CD4-positive, alpha-beta memory T cell (primary cell): ENCODE measurements around the gene CHST9. TPM values are rescaled to one million over a fixed set of nuclear protein-coding genes. Genes with fewer than 3 reads are reported as not detected.
"Not testable (repeated sequence)": the region's sequence is repeated elsewhere in the genome, so short reads cannot be mapped to it uniquely, and the experiment has no call there.

Experiments used
- CTCF ChIA-PET: fragments of 350-600 bp; sonication (Branson Sonifier 250); formaldehyde crosslinking; loops from one replicate; lab custom pipeline; 2021; ENCODE audit warnings: inconsistent platforms; ENCODE audit not compliant: partially characterized antibody; lab: Charles Lee
- POLR2A ChIA-PET: fragments of 350-600 bp; sonication (Branson Sonifier 250); formaldehyde crosslinking; loops from one replicate; lab custom pipeline; 2021; ENCODE audit not compliant: partially characterized antibody; lab: Charles Lee
- DNase-seq, 5 donors: peaks; one replicate each; pipeline versions ENCODE4 v3.0.0 to v3.0.0-alpha.2; 2020 to 2022; ENCODE audit warnings: mixed read lengths in 1 of 5
- H3K27ac ChIP-seq: one replicate; pipeline ENCODE4 v1.7.0; 2013; ENCODE audit warnings: low read depth, low read length
- H3K27me3 ChIP-seq: 2 replicates; pipeline ENCODE4 v1.7.0; 2013; ENCODE audit warnings: mild to moderate bottlenecking, low read length, moderate library complexity; ENCODE audit not compliant: insufficient read depth
- H3K36me3 ChIP-seq: 2 replicates; pipeline ENCODE4 v1.7.0; 2013; ENCODE audit warnings: mild to moderate bottlenecking, low read length, moderate library complexity; ENCODE audit not compliant: insufficient read depth
- H3K4me1 ChIP-seq: 2 replicates; pipeline ENCODE4 v1.7.0; 2013; ENCODE audit warnings: mild to moderate bottlenecking, low read length, moderate library complexity; ENCODE audit not compliant: insufficient read depth
- H3K4me3 ChIP-seq, 2 donors: one replicate each; pipeline ENCODE4 v1.7.0; 2013; ENCODE audit warnings: low read length in 2 of 2, mild to moderate bottlenecking in 1 of 2
- H3K9me3 ChIP-seq, 2 donors: one replicate each; pipeline ENCODE4 v1.7.0; 2013; ENCODE audit warnings: low read length in 2 of 2, control low read depth in 1 of 2; ENCODE audit not compliant: control insufficient read depth in 1 of 2
- H3K27ac Mint-ChIP-seq, 7 donors: one replicate each; pipeline ENCODE4 v1.8.0; 2020 to 2021; ENCODE audit warnings: mixed read lengths in 7 of 7, mild to moderate bottlenecking in 6 of 7, inconsistent platforms in 3 of 7, moderate library complexity in 3 of 7
- H3K27me3 Mint-ChIP-seq, 2 donors: one replicate each; pipeline ENCODE4 v1.8.0; 2020 to 2021; ENCODE audit warnings: mixed read lengths in 2 of 2
- H3K36me3 Mint-ChIP-seq, 2 donors: one replicate each; pipeline ENCODE4 v1.8.0; 2020 to 2021; ENCODE audit warnings: mixed read lengths in 2 of 2, inconsistent platforms in 1 of 2, mild to moderate bottlenecking in 1 of 2
- H3K4me1 Mint-ChIP-seq, 4 donors: one replicate each; pipeline ENCODE4 v1.8.0; 2020 to 2021; ENCODE audit warnings: mixed read lengths in 4 of 4, mild to moderate bottlenecking in 1 of 4
- H3K4me3 Mint-ChIP-seq, 8 donors: one replicate each; pipeline ENCODE4 v1.8.0; 2020 to 2021; ENCODE audit warnings: mixed read lengths in 8 of 8, mild to moderate bottlenecking in 7 of 8, moderate library complexity in 6 of 8, inconsistent platforms in 3 of 8
- H3K9me3 Mint-ChIP-seq, 8 donors: one replicate each; pipeline ENCODE4 v1.8.0; 2020 to 2021; ENCODE audit warnings: mixed read lengths in 8 of 8, mild to moderate bottlenecking in 5 of 8, inconsistent platforms in 3 of 8, moderate library complexity in 1 of 8
- intact Hi-C: fragments of 100-400 bp; cut with micrococcal nuclease; formaldehyde crosslinking; loops from one replicate; pipeline ENCODE4 v1.15.1; 2023
- polyA plus RNA-seq, 2 donors: library from polyadenylated mRNA; unstranded; fragments of 300-500 nt; fragmentation: Illumina TruSeq; gene quantifications; one replicate each; pipeline ENCODE4 v1.2.3, GENCODE V29; 2021
- total RNA-seq, 2 experiments: library from RNA; stranded (reverse); gene quantifications; one replicate each; pipeline ENCODE4 v1.2.3, GENCODE V29; 2021

Gene CHST9
- total and polyA plus RNA-seq, 4 experiments from 2014 or later = not detected

DNA sequence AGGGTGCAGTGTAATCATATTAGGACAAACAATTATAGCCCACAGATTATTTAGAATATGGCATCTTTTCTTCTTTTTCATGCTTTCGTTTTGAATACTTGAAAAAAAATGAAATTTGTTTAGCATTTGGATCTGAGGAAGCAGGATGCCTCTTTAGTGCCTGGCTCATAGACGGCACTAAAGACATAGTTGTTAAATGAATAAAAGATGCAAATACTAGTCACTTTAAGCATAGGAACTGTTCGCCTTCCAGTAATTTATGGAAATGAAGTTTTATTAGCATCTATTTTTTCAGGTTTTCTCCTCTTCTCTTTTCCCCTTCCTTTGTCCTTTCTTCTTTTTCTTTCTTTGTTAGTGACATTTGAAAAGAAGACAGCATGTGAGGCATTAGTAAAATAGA, 80.4 kb downstream of the CHST9 start:
- H3K9me3 ChIP-seq = no peaks in the 10 kb centered on the region
- intact Hi-C loops = no loop called here
- H3K4me1 ChIP-seq = no peaks in the 10 kb centered on the region
- DNase-seq = no peak
- no peak overlapping the region for H3K27ac Mint-ChIP-seq
- H3K36me3 Mint-ChIP-seq = no peaks in the 10 kb centered on the region
- POLR2A ChIA-PET = no interaction called here
- no peaks in the 10 kb centered on the region for H3K27me3 Mint-ChIP-seq
- H3K4me1 Mint-ChIP-seq = no peaks in the 10 kb centered on the region
- H3K27me3 ChIP-seq = no peaks in the 10 kb centered on the region
- H3K9me3 Mint-ChIP-seq = peaks cover 4 to 17% (median 9%) of the 10 kb centered on the region in 8 donors
- H3K4me3 ChIP-seq = no peak overlapping the region
- no peak overlapping the region for H3K27ac ChIP-seq
- H3K36me3 ChIP-seq = no peaks in the 10 kb centered on the region
- H3K4me3 Mint-ChIP-seq = no peak overlapping the region
- CTCF ChIA-PET = no interaction called here

DNA sequence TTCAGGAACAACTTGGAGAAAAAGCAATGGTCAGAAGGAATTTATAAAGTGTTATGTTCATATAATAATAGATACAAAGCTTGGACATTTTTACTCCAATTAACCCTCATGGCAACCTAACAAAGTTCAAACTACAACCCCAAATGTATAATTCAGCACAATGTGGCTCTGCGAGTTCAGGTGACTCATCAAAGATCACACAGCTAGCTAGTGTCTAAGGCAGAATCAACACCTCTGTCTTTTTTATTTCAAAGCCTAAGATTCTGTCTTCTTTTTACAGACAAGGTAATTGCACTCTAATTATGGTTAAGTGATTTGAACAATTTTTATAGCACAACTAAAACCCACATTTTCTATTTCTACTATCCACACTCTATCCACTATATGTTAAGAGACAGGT, 90.5 kb downstream of the CHST9 start:
- Histone ChIP-seq H3K36me3 (no peaks in the 10 kb centered on the region), H3K27me3 (no peaks in the 10 kb centered on the region), H3K4me1 (no peaks in the 10 kb centered on the region), H3K27ac (no peak overlapping the region), H3K4me3 (no peak overlapping the region), H3K9me3 (no peaks in the 10 kb centered on the region)
- CTCF ChIA-PET = no interaction called here
- POLR2A ChIA-PET = no interaction called here
- H3K27me3 Mint-ChIP-seq = no peaks in the 10 kb centered on the region
- H3K4me1 Mint-ChIP-seq = no peaks in the 10 kb centered on the region
- no peak overlapping the region for H3K4me3 Mint-ChIP-seq
- intact Hi-C loops = no loop called here
- no peaks in the 10 kb centered on the region for H3K36me3 Mint-ChIP-seq
- peaks cover 2 to 44% (median 18%) of the 10 kb centered on the region in 8 donors for H3K9me3 Mint-ChIP-seq
- DNase-seq = no peak
- H3K27ac Mint-ChIP-seq = no peak overlapping the region

DNA sequence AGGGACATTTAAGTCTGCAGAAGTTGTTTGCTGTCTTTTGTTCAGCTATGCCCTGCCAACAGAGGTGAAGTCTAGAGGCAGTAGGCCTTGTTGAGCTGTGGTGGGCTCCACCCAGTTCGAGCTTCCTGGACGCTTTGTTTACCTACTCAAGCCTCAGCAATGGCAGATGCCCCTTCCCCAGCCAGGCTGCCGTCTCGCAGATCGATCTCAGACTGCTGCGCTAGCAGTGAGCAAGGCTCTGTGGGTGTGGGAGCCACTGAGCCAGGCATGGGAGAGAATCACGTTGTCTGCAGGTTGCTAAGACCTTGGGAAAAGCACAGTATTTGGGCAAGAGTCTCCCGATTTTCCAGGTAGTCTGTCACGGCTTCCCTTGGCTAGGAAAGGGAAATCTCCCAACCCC, 91.8 kb downstream of the CHST9 start:
- H3K36me3 Mint-ChIP-seq, H3K27me3 ChIP-seq, H3K27ac ChIP-seq, H3K9me3 ChIP-seq, H3K27me3 Mint-ChIP-seq, DNase-seq, H3K4me1 ChIP-seq, H3K36me3 ChIP-seq, H3K4me1 Mint-ChIP-seq, POLR2A ChIA-PET, H3K27ac Mint-ChIP-seq, CTCF ChIA-PET, intact Hi-C loops, H3K4me3 Mint-ChIP-seq, H3K4me3 ChIP-seq: not testable (repeated sequence)
- H3K9me3 Mint-ChIP-seq = peaks cover 2 to 41% (median 17%) of the 10 kb centered on the region in 8 donors

DNA sequence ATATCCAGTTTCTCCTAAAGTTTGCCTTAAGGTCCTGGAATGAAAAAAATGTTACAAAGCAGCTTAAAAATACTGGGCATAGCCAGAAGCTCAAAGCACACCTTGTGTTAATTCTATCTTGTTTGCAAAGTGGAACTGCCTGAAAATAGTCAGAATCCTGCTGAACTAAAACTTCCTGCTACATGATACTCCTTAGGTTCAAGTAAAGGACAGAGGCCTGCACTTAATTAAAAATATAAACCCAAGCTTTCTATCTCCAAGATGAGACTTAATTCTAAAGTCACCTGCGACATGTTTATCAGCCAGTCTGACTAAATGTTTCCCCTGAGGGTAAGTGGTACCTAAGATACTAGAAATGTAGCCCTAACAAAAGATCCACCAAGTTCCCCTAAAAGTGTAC, 103.4 kb downstream of the CHST9 start:
- Histone ChIP-seq H3K27me3 (no peaks in the 10 kb centered on the region), H3K9me3 (no peaks in the 10 kb centered on the region), H3K27ac (no peak overlapping the region), H3K36me3 (no peaks in the 10 kb centered on the region), H3K4me3 (no peak overlapping the region), H3K4me1 (no peaks in the 10 kb centered on the region)
- Mint-ChIP-seq H3K27me3 (no peaks in the 10 kb centered on the region), H3K36me3 (no peaks in the 10 kb centered on the region), H3K4me1 (no peaks in the 10 kb centered on the region), H3K4me3 (no peak overlapping the region), H3K9me3 (peaks cover 0 to 12% (median 5%) of the 10 kb centered on the region in 8 donors), H3K27ac (no peak overlapping the region)
- ChIA-PET POLR2A (no interaction called here), CTCF (no interaction called here)
- intact Hi-C loops = no loop called here
- DNase-seq = no peak

DNA sequence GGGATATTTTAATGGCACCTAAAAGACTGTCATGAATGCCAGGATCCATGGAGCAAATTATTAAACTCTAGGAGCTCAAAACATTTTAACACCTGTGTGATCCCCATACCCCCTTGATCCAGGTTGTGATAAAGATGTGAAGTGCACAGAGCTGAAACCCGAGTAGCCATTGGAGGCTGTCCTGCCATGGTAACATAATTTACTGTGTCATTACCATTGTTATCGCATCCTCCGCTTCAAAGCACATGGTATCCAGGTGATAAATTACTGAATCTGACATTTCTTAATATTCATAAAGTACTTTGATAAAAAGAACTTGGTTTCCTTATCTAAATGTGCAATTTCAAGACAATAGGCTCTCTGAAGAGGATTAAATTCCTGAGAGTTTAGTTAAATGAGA, 109.3 kb downstream of the CHST9 start:
- no peaks in the 10 kb centered on the region for H3K27me3 ChIP-seq
- H3K9me3 Mint-ChIP-seq = peaks cover 2 to 10% (median 4%) of the 10 kb centered on the region in 8 donors
- no peak for DNase-seq
- no peak overlapping the region for H3K27ac ChIP-seq
- H3K36me3 Mint-ChIP-seq = no peaks in the 10 kb centered on the region
- H3K4me1 Mint-ChIP-seq = no peaks in the 10 kb centered on the region
- H3K27me3 Mint-ChIP-seq = no peaks in the 10 kb centered on the region
- intact Hi-C loops = no loop called here
- ChIA-PET CTCF (no interaction called here), POLR2A (no interaction called here)
- no peaks in the 10 kb centered on the region for H3K4me1 ChIP-seq
- no peaks in the 10 kb centered on the region for H3K9me3 ChIP-seq
- no peaks in the 10 kb centered on the region for H3K36me3 ChIP-seq
- no peak overlapping the region for H3K4me3 ChIP-seq
- H3K27ac Mint-ChIP-seq = no peak overlapping the region
- H3K4me3 Mint-ChIP-seq = no peak overlapping the region

DNA sequence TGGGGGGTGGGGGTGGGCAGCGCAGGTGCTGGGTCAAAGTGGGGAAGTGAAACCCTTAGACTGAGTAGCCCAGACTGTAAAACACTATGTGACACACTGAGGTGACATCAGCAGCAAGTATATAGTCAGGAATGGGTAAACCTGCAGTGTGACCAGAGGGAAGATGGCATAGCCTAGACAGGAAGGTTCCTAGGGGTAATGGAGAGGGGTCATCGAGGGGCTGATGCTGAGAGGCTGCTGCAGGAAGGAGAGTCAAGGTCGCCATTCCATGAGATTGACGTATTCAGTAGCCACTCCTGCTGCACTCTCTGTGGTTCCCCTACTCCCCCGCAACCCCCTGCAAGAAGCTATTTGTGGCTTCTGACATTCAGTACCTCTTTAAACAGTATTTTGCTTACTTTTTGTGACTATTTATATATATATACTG, 111.7 kb downstream of the CHST9 start:
- Mint-ChIP-seq H3K36me3 (no peaks in the 10 kb centered on the region), H3K4me1 (no peaks in the 10 kb centered on the region), H3K4me3 (no peak overlapping the region), H3K27ac (no peak overlapping the region), H3K27me3 (no peaks in the 10 kb centered on the region), H3K9me3 (peaks cover 0 to 8% (median 3%) of the 10 kb centered on the region in 8 donors)
- Histone ChIP-seq H3K27me3 (no peaks in the 10 kb centered on the region), H3K36me3 (no peaks in the 10 kb centered on the region), H3K9me3 (no peaks in the 10 kb centered on the region), H3K27ac (no peak overlapping the region), H3K4me1 (no peaks in the 10 kb centered on the region), H3K4me3 (no peak overlapping the region)
- intact Hi-C loops = no loop called here
- ChIA-PET CTCF (no interaction called here), POLR2A (no interaction called here)
- DNase-seq = no peak

DNA sequence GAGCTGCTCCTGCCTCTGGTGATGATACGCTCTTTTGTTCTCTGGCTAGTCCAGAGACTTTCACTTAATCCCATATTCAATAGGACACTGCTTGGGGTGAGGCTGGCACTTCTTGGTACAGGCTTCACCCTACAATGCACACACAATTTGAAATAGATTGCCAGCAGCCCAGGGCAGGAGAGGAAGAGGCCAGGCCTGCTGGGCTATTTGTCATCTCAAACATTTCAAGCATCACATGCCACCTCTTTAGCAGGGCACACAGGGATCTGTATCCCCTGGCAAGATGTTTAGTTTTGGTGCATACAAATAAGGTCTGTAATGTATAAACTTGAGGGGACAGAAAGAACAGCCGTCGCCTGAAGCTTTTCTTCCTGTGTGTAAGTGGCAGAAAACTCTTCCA, 120.4 kb downstream of the CHST9 start:
- Mint-ChIP-seq H3K4me3 (no peak overlapping the region), H3K27ac (no peak overlapping the region), H3K27me3 (no peaks in the 10 kb centered on the region), H3K9me3 (peaks cover 0 to 15% (median 5%) of the 10 kb centered on the region in 8 donors), H3K4me1 (no peaks in the 10 kb centered on the region), H3K36me3 (no peaks in the 10 kb centered on the region)
- no peaks in the 10 kb centered on the region for H3K4me1 ChIP-seq
- no peak overlapping the region for H3K4me3 ChIP-seq
- POLR2A ChIA-PET = no interaction called here
- CTCF ChIA-PET = no interaction called here
- no peaks in the 10 kb centered on the region for H3K36me3 ChIP-seq
- DNase-seq = no peak
- no peaks in the 10 kb centered on the region for H3K9me3 ChIP-seq
- intact Hi-C loops = no loop called here
- H3K27ac ChIP-seq = no peak overlapping the region
- no peaks in the 10 kb centered on the region for H3K27me3 ChIP-seq

DNA sequence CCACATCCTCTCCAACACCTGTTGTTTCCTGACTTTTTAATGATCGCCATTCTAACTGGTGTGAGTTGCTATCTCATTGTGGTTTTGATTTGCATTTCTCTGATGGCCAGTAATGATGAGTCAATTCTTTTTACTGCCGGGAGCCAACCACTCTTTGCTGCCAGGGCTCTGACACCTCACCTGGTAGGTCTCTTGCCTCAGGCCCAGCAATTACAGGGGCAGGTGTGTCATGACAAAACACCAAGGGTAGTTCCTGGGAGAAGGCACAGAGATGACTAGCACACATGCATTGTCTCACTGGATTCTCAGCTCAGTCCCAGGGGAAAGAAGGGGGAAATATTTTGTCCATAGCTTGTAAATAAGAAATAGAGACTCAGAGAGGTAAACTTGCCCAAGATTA, 122.3 kb downstream of the CHST9 start:
- no peak overlapping the region for H3K4me3 ChIP-seq
- Mint-ChIP-seq H3K9me3 (peaks cover 0 to 19% (median 5%) of the 10 kb centered on the region in 8 donors), H3K4me1 (no peaks in the 10 kb centered on the region), H3K4me3 (no peak overlapping the region), H3K36me3 (no peaks in the 10 kb centered on the region), H3K27me3 (no peaks in the 10 kb centered on the region), H3K27ac (no peak overlapping the region)
- intact Hi-C loops = no loop called here
- no peak for DNase-seq
- H3K36me3 ChIP-seq = no peaks in the 10 kb centered on the region
- no peaks in the 10 kb centered on the region for H3K27me3 ChIP-seq
- H3K27ac ChIP-seq = no peak overlapping the region
- H3K9me3 ChIP-seq = no peaks in the 10 kb centered on the region
- H3K4me1 ChIP-seq = no peaks in the 10 kb centered on the region
- POLR2A ChIA-PET = no interaction called here
- CTCF ChIA-PET = no interaction called here
